ENCODE data around the gene OTUD7B.
"Not testable (repeated sequence)": the region's sequence is repeated elsewhere in the genome, so short reads cannot be mapped to it uniquely, and the experiment has no call there.

OTUD7B gene

DNA sequence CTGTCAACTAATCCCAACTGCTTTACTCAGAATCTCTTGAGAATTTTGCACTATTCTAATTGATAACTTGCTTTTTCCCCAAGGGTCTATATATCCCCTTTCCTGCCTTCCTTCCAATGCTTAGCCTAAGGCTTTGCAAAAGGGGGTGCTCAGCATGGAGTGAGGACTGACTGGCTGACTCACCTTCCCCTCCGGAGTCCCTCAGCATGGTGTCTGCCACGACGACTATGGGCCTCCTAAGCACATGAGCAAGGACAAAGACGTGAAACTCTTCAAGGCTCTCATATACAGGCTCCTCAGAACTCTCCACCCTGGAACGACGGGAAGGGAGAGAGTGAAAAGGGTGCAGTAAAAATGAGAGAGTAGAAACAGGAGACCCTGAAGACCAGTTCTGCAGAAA is 60.6 kb downstream of the OTUD7B start:
- no peak for TF ChIP-seq Cebpa-rat (IDR thresholded peaks at IDR 0.05)
- H4K20me1 ChIP-seq, result no peaks in the 10 kb centered on the region
- H3K4me2 ChIP-seq, result no peak overlapping the region
- H3K27ac ChIP-seq, result no peak overlapping the region
- no peaks in the 10 kb centered on the region for H3K36me3 ChIP-seq
- 0 out of 22 replicates have a peak, but pooled peaks cover 0 to 3% (median 0%) of the 10 kb centered on the region in 11 experiments for H3K9me3 ChIP-seq (replicated peaks in 1 of 11)
- H3K4me3 ChIP-seq, result no peak overlapping the region
- H3K4me1 ChIP-seq, result no peaks in the 10 kb centered on the region
- no peaks in the 10 kb centered on the region for H3K27me3 ChIP-seq
- H3K9ac ChIP-seq, result no peak overlapping the region

- TF ChIP-seq Cebpa-rat (IDR thresholded peaks at IDR 0.05), result no peak
- no peaks in the 10 kb centered on the region; a peak in 1 of 22 replicates for H3K27me3 ChIP-seq
- no peaks in the 10 kb centered on the region for H3K9me3 ChIP-seq (replicated peaks in 1 of 11)
- H4K20me1 ChIP-seq, result no peaks in the 10 kb centered on the region
- no peak overlapping the region for H3K27ac ChIP-seq
- no peaks in the 10 kb centered on the region for H3K36me3 ChIP-seq
- peaks cover 0 to 4% (median 0%) of the 10 kb centered on the region in 10 experiments; a peak in 3 of 20 replicates for H3K4me1 ChIP-seq
- H3K9ac ChIP-seq, result no peak overlapping the region
- no peak overlapping the region for H3K4me2 ChIP-seq
- no peak overlapping the region for H3K4me3 ChIP-seq
Observed at GRCh38 chr1:149945206-149945605, 65.3 kb downstream of the OTUD7B start.

- Histone ChIP-seq H4K20me1 (no peaks in the 10 kb centered on the region), H3K9ac (no peak overlapping the region), H3K4me2 (no peak overlapping the region), H3K4me3 (no peak overlapping the region), H3K27me3 (no peaks in the 10 kb centered on the region; a peak in 1 of 22 replicates), H3K9me3 (replicated peaks in 1 of 11) (no peaks in the 10 kb centered on the region), H3K27ac (no peak overlapping the region), H3K36me3 (no peaks in the 10 kb centered on the region), H3K4me1 (peaks cover 0 to 27% (median 16%) of the 10 kb centered on the region in 10 experiments; a peak in 15 of 20 replicates)
- TF ChIP-seq Cebpa-rat (IDR thresholded peaks at IDR 0.05), result no peak
Observed at GRCh38 chr1:149942885-149943284, 67.6 kb downstream of the OTUD7B start.

DNA sequence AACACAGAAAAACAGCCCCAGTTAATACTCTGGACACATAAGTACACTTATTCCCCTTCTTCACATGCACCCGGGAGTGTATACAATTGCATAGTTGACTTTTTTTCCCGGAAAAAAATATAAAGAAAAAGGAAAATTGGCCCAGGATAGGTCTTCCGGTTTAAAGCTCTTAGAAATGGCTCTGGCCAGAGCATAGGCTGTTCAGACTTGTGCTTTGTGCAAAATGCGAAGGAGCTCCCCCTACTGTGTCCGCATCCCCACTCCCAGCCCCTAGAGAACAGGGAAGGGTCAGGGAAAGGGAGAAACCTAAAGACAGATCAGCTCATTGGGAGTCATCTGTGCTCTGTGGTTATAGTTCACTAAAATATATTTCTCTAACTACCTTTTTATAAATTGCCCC is 68.3 kb downstream of the OTUD7B start:
- H4K20me1 ChIP-seq, result no peaks in the 10 kb centered on the region
- H3K4me3 ChIP-seq, result no peak overlapping the region
- H3K27me3 ChIP-seq, result no peaks in the 10 kb centered on the region; a peak in 1 of 22 replicates
- peaks cover 0 to 34% (median 22%) of the 10 kb centered on the region in 10 experiments; a peak in 15 of 20 replicates for H3K4me1 ChIP-seq
- no peak overlapping the region for H3K27ac ChIP-seq
- no peaks in the 10 kb centered on the region for H3K9me3 ChIP-seq (replicated peaks in 1 of 11)
- no peaks in the 10 kb centered on the region for H3K36me3 ChIP-seq
- no peak overlapping the region for H3K4me2 ChIP-seq
- no peak overlapping the region for H3K9ac ChIP-seq
- no peak for TF ChIP-seq Cebpa-rat (IDR thresholded peaks at IDR 0.05)

DNA sequence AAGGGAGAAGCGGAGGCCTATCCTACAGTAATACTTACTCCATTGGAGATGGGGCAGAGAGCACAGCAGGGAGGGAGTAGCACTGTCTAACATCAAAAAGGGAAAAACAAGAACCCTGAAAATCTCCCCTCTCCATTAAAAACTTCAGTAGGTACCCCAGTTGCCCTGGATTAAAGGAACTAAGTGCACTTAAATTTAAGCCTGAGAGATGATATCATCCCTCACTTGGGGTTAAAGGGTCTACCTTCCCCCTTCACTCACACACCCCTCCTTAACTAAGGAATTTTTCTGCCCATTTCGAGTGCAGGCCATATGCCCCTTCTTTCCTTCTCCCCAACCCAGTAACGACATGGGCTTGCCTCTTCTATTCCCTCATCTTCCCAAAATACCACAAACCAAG is 70.1 kb downstream of the OTUD7B start:
- Histone ChIP-seq H3K9me3 (replicated peaks in 1 of 11) (no peaks in the 10 kb centered on the region), H3K4me3 (no peak overlapping the region), H3K36me3 (no peaks in the 10 kb centered on the region), H4K20me1 (no peaks in the 10 kb centered on the region), H3K4me2 (peak overlapping the region in 1 of 11 experiments; percentile 63; a peak in 1 of 22 replicates), H3K27ac (0 out of 22 replicates have a peak overlapping the region, but pooled peaks of 1 of the 11 experiments have one; percentile 14), H3K27me3 (no peaks in the 10 kb centered on the region; a peak in 1 of 22 replicates), H3K9ac (no peak overlapping the region), H3K4me1 (peaks cover 0 to 52% (median 23%) of the 10 kb centered on the region in 10 experiments; a peak in 15 of 20 replicates)
- no peak for TF ChIP-seq Cebpa-rat (IDR thresholded peaks at IDR 0.05)

GRCh38 chr1:149938668-149939003 is 71.9 kb downstream of the OTUD7B start:
- not testable (repeated sequence) for H3K36me3 ChIP-seq; H4K20me1 ChIP-seq; H3K27me3 ChIP-seq; H3K9me3 ChIP-seq (replicated peaks in 1 of 11); H3K4me3 ChIP-seq
- H3K4me2 ChIP-seq, result peak overlapping the region in 7 of 11 experiments; percentile 9 to 74 (median 62); a peak in 14 of 22 replicates
- peak overlapping the region in 1 of 11 experiments; percentile 37; a peak in 1 of 22 replicates for H3K27ac ChIP-seq
- H3K9ac ChIP-seq, result peak overlapping the region in 1 of 11 experiments; percentile 14; a peak in 1 of 22 replicates
- H3K4me1 ChIP-seq, result peaks cover 0 to 63% (median 23%) of the 10 kb centered on the region in 10 experiments; a peak in 15 of 20 replicates

GRCh38 chr1:149937759-149938158 is 72.8 kb downstream of the OTUD7B start:
- H3K4me2 ChIP-seq, result peak overlapping the region in 8 of 11 experiments; percentile 5 to 74 (median 62); a peak in 12 of 22 replicates
- H3K9me3 ChIP-seq (replicated peaks in 1 of 11), result no peaks in the 10 kb centered on the region
- H3K4me1 ChIP-seq, result peaks cover 0 to 71% (median 23%) of the 10 kb centered on the region in 10 experiments; a peak in 15 of 20 replicates
- H3K36me3 ChIP-seq, result no peaks in the 10 kb centered on the region
- no peak overlapping the region for H3K4me3 ChIP-seq
- H3K27me3 ChIP-seq, result no peaks in the 10 kb centered on the region
- H4K20me1 ChIP-seq, result no peaks in the 10 kb centered on the region
- no peak overlapping the region for H3K9ac ChIP-seq
- no peak overlapping the region for H3K27ac ChIP-seq
- no peak for TF ChIP-seq Cebpa-rat (IDR thresholded peaks at IDR 0.05)

DNA sequence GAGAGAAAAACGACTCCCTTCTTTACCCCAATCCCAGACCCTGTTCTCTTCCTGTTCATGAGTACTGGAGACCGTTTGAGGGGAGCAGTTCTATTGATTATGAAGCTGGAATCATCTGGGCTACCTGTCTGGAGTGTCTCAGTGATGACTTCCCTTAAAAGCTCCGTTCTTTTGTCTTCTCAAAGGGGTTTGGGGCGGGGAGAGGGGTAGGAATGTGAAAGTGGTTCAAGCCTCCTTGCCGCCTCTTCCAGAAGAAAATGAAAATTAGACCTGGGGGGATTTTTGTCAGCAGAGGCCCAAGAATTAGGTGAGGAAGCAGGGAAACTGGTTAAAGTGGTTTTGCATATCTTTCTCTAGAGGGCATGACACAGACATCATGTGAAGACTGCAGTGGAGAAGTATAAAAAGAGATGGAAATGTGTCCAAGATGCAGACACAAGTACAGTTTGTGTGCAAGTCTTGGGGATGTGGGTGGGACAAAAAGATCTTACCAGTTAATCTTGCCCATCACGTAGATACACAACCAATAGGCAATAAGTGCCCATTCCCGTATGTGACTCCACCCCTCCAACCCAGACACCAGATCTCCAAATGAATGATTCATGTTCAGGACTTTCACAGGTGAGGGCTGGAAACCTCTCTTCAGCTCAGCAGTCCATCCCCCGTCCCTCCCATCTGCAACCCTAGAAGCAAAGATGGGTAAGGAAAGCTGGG is 73.4 kb downstream of the OTUD7B start:
- Histone ChIP-seq H3K36me3 (no peaks in the 10 kb centered on the region), H3K9ac (no peak overlapping the region), H3K4me2 (peak overlapping the region in 6 of 11 experiments; percentile 5 to 74 (median 62); a peak in 10 of 22 replicates), H4K20me1 (no peaks in the 10 kb centered on the region), H3K27ac (no peak overlapping the region), H3K9me3 (replicated peaks in 1 of 11) (no peaks in the 10 kb centered on the region), H3K4me3 (no peak overlapping the region), H3K4me1 (peaks cover 0 to 77% (median 23%) of the 10 kb centered on the region in 10 experiments; a peak in 15 of 20 replicates), H3K27me3 (no peaks in the 10 kb centered on the region)
- TF ChIP-seq Cebpa-rat (IDR thresholded peaks at IDR 0.05), result no peak

GRCh38 chr1:149936170-149936991 is 74.1 kb downstream of the OTUD7B start, which contains the start of gene MTMR11:
Gene MTMR11, minus strand, starts transcription at chr1:149936879. Its CDS starts 232 bp downstream, at chr1:149936647.
- Histone ChIP-seq H3K36me3 (no peaks in the 10 kb centered on the region), H3K9me3 (replicated peaks in 1 of 11) (no peaks in the 10 kb centered on the region), H3K27ac (peak within 1 kb of the TSS in 1 of 11 experiments; percentile 20; a peak in 1 of 22 replicates), H4K20me1 (no peaks in the 10 kb centered on the region), H3K4me1 (peaks cover 0 to 85% (median 27%) of the 10 kb centered on the region in 10 experiments; a peak in 15 of 20 replicates), H3K9ac (no peak within 1 kb of the TSS), H3K4me3 (no peak within 1 kb of the TSS), H3K4me2 (peak within 1 kb of the TSS in 8 of 11 experiments; percentile 5 to 74 (median 62); a peak in 11 of 22 replicates), H3K27me3 (no peaks in the 10 kb centered on the region)
- TF ChIP-seq Cebpa-rat (IDR thresholded peaks at IDR 0.05), result no peak
